SU-DHL-6 (cell line): ENCODE results near the gene ZMIZ1.

Source experiments
- H2AFZ ChIP-seq: fragments of 200-600 bp; sonication (generic); 2 replicates; pipeline ENCODE4 v1.6.1; 2014; ENCODE audit warnings: low read depth, mild to moderate bottlenecking, moderate library complexity, mixed read lengths, antibody characterized with exemption, low read length; ENCODE audit not compliant: severe bottlenecking
- H3F3A ChIP-seq: fragments of 200-600 bp; shearing (Covaris generic); 2 replicates; pipeline ENCODE4 v1.6.0; 2016; ENCODE audit warnings: antibody characterized with exemption, mild to moderate bottlenecking; ENCODE audit not compliant: insufficient read depth
- H3K27ac ChIP-seq: fragments of 200-600 bp; sonication (generic); 2 replicates; pipeline ENCODE4 v1.5.1; 2016; ENCODE audit warnings: low read depth, mild to moderate bottlenecking, low read length, moderate library complexity, mixed read lengths
- H3K27me3 ChIP-seq: fragments of 200-600 bp; sonication (generic), shearing (Covaris generic); 2 replicates; pipeline ENCODE4 v1.6.0; 2014; ENCODE audit warnings: mild to moderate bottlenecking, low read length
- H3K36me3 ChIP-seq: fragments of 200-600 bp; sonication (generic); 2 replicates; pipeline ENCODE4 v1.6.1; 2014; ENCODE audit warnings: mild to moderate bottlenecking, low read length, mixed read lengths
- H3K4me2 ChIP-seq: fragments of 300-600, 200-600 bp; shearing (Covaris generic), sonication (generic); 2 replicates; pipeline ENCODE4 v1.6.0; 2014; ENCODE audit warnings: low read length, low read depth, mild to moderate bottlenecking; ENCODE audit not compliant: poor library complexity, severe bottlenecking
- H3K4me3 ChIP-seq: fragments of 200-600 bp; sonication (generic); 2 replicates; pipeline ENCODE4 v1.5.1; 2014; ENCODE audit warnings: antibody characterized with exemption, low read length, mild to moderate bottlenecking, mixed read lengths; ENCODE audit not compliant: insufficient read depth, poor library complexity, severe bottlenecking
- H3K79me2 ChIP-seq: fragments of 200-600 bp; sonication (generic); 2 replicates; pipeline ENCODE4 v1.6.1; 2014; ENCODE audit warnings: mild to moderate bottlenecking, low read length, moderate library complexity; ENCODE audit not compliant: insufficient read depth
- H3K9ac ChIP-seq: fragments of 200-600 bp; sonication (generic); 2 replicates; pipeline ENCODE4 v1.7.0; 2014; ENCODE audit warnings: mild to moderate bottlenecking, low read length
- H3K9me2 ChIP-seq: fragments of 200-600 bp; sonication (generic); replicated peaks from 2 replicates; pipeline ENCODE4 v1.6.1; 2014; ENCODE audit warnings: low read length; ENCODE audit not compliant: insufficient read depth
- H3K9me3 ChIP-seq: fragments of 200-600 bp; sonication (generic); 2 replicates; pipeline ENCODE4 v1.6.1; 2014; ENCODE audit warnings: low read length, mixed read lengths; ENCODE audit not compliant: insufficient read depth
- H4K20me1 ChIP-seq: fragments of 200-600 bp; sonication (generic); 2 replicates; pipeline ENCODE4 v1.6.1; 2014; ENCODE audit warnings: low read depth, mild to moderate bottlenecking, antibody characterized with exemption, low read length, moderate library complexity, mixed read lengths
- CTCF ChIP-seq: fragments of 200-600 bp; sonication (generic); IDR thresholded peaks from one replicate; pipeline ENCODE4 v1.5.1; 2017; ENCODE audit warnings: antibody characterized with exemption, mild to moderate bottlenecking, low read length, moderate library complexity; ENCODE audit not compliant: insufficient read depth, poor library complexity, severe bottlenecking
- EZH2phosphoT487 ChIP-seq: fragments of 200-600 bp; sonication (generic), shearing (Covaris generic); conservative IDR thresholded peaks from 2 replicates; pipeline ENCODE4 v1.6.1; 2018; ENCODE audit warnings: mild to moderate bottlenecking, antibody characterized with exemption, low read length, moderate library complexity, mixed read lengths

The ZMIZ1 gene

DNA sequence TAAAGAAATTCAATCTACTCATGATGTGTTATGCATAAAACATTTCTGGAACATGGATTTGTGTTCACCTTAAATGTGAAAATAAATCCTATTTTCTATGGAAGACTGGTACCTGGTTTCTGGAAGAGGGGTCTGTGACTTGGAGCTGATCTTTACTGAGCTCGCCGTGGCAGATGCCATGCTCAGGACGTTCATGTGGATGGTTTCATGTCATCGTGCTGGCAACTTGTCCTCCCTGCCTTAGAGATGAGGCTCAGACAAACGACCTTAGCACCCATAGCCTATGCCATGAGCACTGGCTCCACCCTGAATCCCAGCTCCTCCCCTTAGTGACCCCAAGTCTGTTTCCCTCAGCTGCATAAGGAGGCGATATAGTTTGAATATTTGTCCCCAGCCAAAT is 285.8 kb downstream of the ZMIZ1 start:
- 0 out of 2 replicates have a peak, but pooled peaks cover 6% of the 10 kb centered on the region for H3K36me3 ChIP-seq
- H3K79me2 ChIP-seq, result peaks cover 4% of the 10 kb centered on the region
- H4K20me1 ChIP-seq, result peaks cover 6% of the 10 kb centered on the region; the same call in 1 of the 2 replicates

GRCh38 chr10:79355420-79356017 is 286.8 kb downstream of the ZMIZ1 start:
- Histone ChIP-seq H2AFZ (no peak overlapping the region), H3K9ac (no peak overlapping the region), H4K20me1 (peaks cover 6% of the 10 kb centered on the region; the same call in 1 of the 2 replicates), H3K27me3 (no peaks in the 10 kb centered on the region), H3K9me2 (no peaks in the 10 kb centered on the region), H3K27ac (no peak overlapping the region), H3K36me3 (0 out of 2 replicates have a peak, but pooled peaks cover 6% of the 10 kb centered on the region), H3K79me2 (no peaks in the 10 kb centered on the region), H3K4me3 (no peak overlapping the region), H3K9me3 (no peaks in the 10 kb centered on the region), H3F3A (no peaks in the 10 kb centered on the region), H3K4me2 (no peak overlapping the region)
- no peak for TF ChIP-seq CTCF

More for the DNA sequence above, 285.8 kb downstream of the ZMIZ1 start:
- Histone ChIP-seq H3K27me3 (no peaks in the 10 kb centered on the region), H3K4me2 (no peak overlapping the region), H3K9ac (no peak overlapping the region), H3K27ac (no peak overlapping the region), H3K9me2 (no peaks in the 10 kb centered on the region), H3F3A (no peaks in the 10 kb centered on the region), H3K4me3 (no peak overlapping the region), H3K9me3 (no peaks in the 10 kb centered on the region), H2AFZ (no peak overlapping the region)
- TF ChIP-seq CTCF (no peak), EZH2phosphoT487 (no peak)

DNA sequence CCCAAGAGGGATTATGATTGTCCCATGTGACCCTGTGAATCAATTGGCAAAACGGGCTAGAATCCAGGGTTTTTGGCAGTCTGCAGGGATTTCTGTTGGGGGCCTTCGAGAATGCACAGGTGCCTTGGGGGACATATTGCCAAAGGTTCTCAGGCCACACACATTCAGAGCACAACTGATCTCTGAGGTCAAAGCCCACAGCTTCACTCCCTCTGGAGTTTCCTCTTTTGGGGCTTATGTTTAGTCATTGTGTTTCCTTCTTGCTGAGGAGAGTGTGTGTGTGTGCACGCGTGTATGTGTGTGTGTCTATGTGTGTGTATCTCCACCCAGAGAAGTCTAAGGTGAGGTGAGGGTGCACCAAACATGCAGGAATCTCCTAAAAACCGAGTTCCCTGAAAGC is 287.3 kb downstream of the ZMIZ1 start:
- Histone ChIP-seq H3F3A (no peaks in the 10 kb centered on the region), H3K79me2 (no peaks in the 10 kb centered on the region), H3K4me2 (no peak overlapping the region), H3K27me3 (no peaks in the 10 kb centered on the region), H3K9ac (no peak overlapping the region), H3K36me3 (0 out of 2 replicates have a peak, but pooled peaks cover 6% of the 10 kb centered on the region), H3K9me2 (no peaks in the 10 kb centered on the region), H3K9me3 (no peaks in the 10 kb centered on the region), H2AFZ (no peak overlapping the region), H3K27ac (no peak overlapping the region), H3K4me3 (no peak overlapping the region), H4K20me1 (peaks cover 6% of the 10 kb centered on the region; the same call in 1 of the 2 replicates)
- TF ChIP-seq EZH2phosphoT487, result no peak
- no peak for TF ChIP-seq CTCF
